GM18526 (cell line): ENCODE results near the gene ACTRT3.

Experiments used
- POLR2A ChIP-seq: IDR thresholded peaks from 3 replicates; pipeline ENCODE4 v1.6.1; 2011; ENCODE audit not compliant: insufficient read length; ENCODE audit errors: extremely low read depth

Gene ACTRT3

GRCh38 chr3:169769287-169770181 lies at the start of gene ACTRT3:
Gene ACTRT3 (minus strand): TSS chr3:169769561. CDS start chr3:169769520, 41 bp downstream.
- TF ChIP-seq POLR2A: peak; percentile 26

GRCh38 chr3:169818316-169818715 lies 49.0 kb upstream of the ACTRT3 start:
- TF ChIP-seq POLR2A: no peak

GRCh38 chr3:169815590-169816150 lies 46.3 kb upstream of the ACTRT3 start:
- no peak for TF ChIP-seq POLR2A

GRCh38 chr3:169813757-169814517 lies 44.6 kb upstream of the ACTRT3 start:
- TF ChIP-seq POLR2A: no peak

GRCh38 chr3:169813278-169813677 lies 43.9 kb upstream of the ACTRT3 start:
- no peak for TF ChIP-seq POLR2A

- no peak for TF ChIP-seq POLR2A
Observed at GRCh38 chr3:169812332-169813235, 43.2 kb upstream of the ACTRT3 start, which contains the start of the genes LRRC34 and LRRIQ4. Gene LRRC34 (minus strand): TSS chr3:169812904. CDS start chr3:169812548, 356 bp downstream. Gene LRRIQ4 (plus strand): TSS chr3:169812870. CDS start chr3:169821922, 9,052 bp downstream.

GRCh38 chr3:169811631-169812331 lies 42.4 kb upstream of the ACTRT3 start:
- TF ChIP-seq POLR2A: no peak

GRCh38 chr3:169809230-169809795 lies 40.0 kb upstream of the ACTRT3 start:
- no peak for TF ChIP-seq POLR2A

- no peak for TF ChIP-seq POLR2A
Observed at GRCh38 chr3:169804681-169805080, 35.3 kb upstream of the ACTRT3 start.

GRCh38 chr3:169792359-169792758 lies 23.0 kb upstream of the ACTRT3 start:
- no peak for TF ChIP-seq POLR2A

GRCh38 chr3:169790687-169791429 lies 21.5 kb upstream of the ACTRT3 start:
- TF ChIP-seq POLR2A: no peak

GRCh38 chr3:169790219-169790618 lies 20.9 kb upstream of the ACTRT3 start:
- TF ChIP-seq POLR2A: no peak

- no peak for TF ChIP-seq POLR2A
Observed at GRCh38 chr3:169787791-169788190, 18.4 kb upstream of the ACTRT3 start.
